Fibroblast of lung (primary cell): Measurements from ENCODE around the gene YPEL4. TPM values are rescaled to one million over a fixed set of nuclear protein-coding genes. Genes with fewer than 3 reads are reported as not detected.

Source experiments
- DNase-seq, 2 donors: peaks; one replicate each; pipeline versions ENCODE4 v3.0.0 to v3.0.0-alpha.2; 2010; ENCODE audit warnings: low read depth in 2 of 2
- H2AFZ ChIP-seq: 2 replicates; pipeline ENCODE4 v1.5.1; 2012; ENCODE audit warnings: low read length, control low read depth, inconsistent platforms
- H3K27ac ChIP-seq: 2 replicates; pipeline ENCODE4 v1.5.1; 2011; ENCODE audit warnings: low read length, control low read depth; ENCODE audit not compliant: insufficient read depth
- H3K27me3 ChIP-seq: 2 replicates; pipeline ENCODE4 v1.5.1; 2011; ENCODE audit warnings: mild to moderate bottlenecking, low read length; ENCODE audit not compliant: control insufficient read depth, insufficient read depth
- H3K36me3 ChIP-seq: 2 replicates; pipeline ENCODE4 v1.5.1; 2011; ENCODE audit warnings: low read length; ENCODE audit not compliant: control insufficient read depth, insufficient read depth
- H3K4me1 ChIP-seq: 2 replicates; pipeline ENCODE4 v1.5.1; 2011; ENCODE audit warnings: low read length; ENCODE audit not compliant: control insufficient read depth, insufficient read depth; ENCODE audit errors: extremely low read depth
- H3K4me2 ChIP-seq: 2 replicates; pipeline ENCODE4 v1.5.1; 2011; ENCODE audit warnings: low read length, control low read depth; ENCODE audit not compliant: insufficient read depth; ENCODE audit errors: extremely low read depth
- H3K4me3 ChIP-seq, 4 experiments: fragments of 200-600 bp in 1 of 4; sonication (generic) in 1 of 4; replicated peaks in 1 of 4; 2 replicates each; pipeline ENCODE4 v1.5.1; 2011 to 2016; ENCODE audit warnings: low read length in 4 of 4, low read depth in 3 of 4, mild to moderate bottlenecking in 3 of 4, control low read depth in 2 of 4, inconsistent platforms in 1 of 4, mixed read lengths in 1 of 4; ENCODE audit not compliant: insufficient read depth in 1 of 4; ENCODE audit errors: control extremely low read depth in 1 of 4
- H3K79me2 ChIP-seq: 2 replicates; pipeline ENCODE4 v1.5.1; 2012; ENCODE audit warnings: mild to moderate bottlenecking, low read length, inconsistent platforms; ENCODE audit not compliant: control insufficient read depth, insufficient read depth
- H3K9ac ChIP-seq: 2 replicates; pipeline ENCODE4 v1.5.1; 2011; ENCODE audit warnings: mild to moderate bottlenecking, low read length, control low read depth; ENCODE audit not compliant: insufficient read depth
- H3K9me3 ChIP-seq: 2 replicates; pipeline ENCODE4 v1.5.1; 2012; ENCODE audit warnings: low read depth, low read length; ENCODE audit not compliant: control insufficient read depth, insufficient read depth
- H4K20me1 ChIP-seq: 2 replicates; pipeline ENCODE4 v1.5.1; 2011; ENCODE audit warnings: low read length; ENCODE audit not compliant: control insufficient read depth, insufficient read depth; ENCODE audit errors: extremely low read depth
- EZH2 ChIP-seq: IDR thresholded peaks from 2 replicates; pipeline ENCODE4 v1.5.1; 2012; ENCODE audit warnings: low read length, control low read depth, mild to moderate bottlenecking; ENCODE audit errors: missing control alignments
- polyA plus RNA-seq, 2 donors: library from polyadenylated mRNA; depleted of rRNA in 1 of 2; stranded (reverse) in 1 of 2; unstranded in 1 of 2; fragments of >200 nt; gene quantifications; 2 replicates each; pipeline ENCODE4 v1.2.1, GENCODE V29; 2011 to 2012; ENCODE audit warnings: missing spikeins in 1 of 2
- total RNA-seq: library from RNA; depleted of rRNA; stranded (reverse); fragments of >200 nt; gene quantifications from 2 replicates; pipeline ENCODE4 v1.2.1, GENCODE V29; 2014
- TF ChIP-seq, protein P1 (sequence below), 2 donors: IDR thresholded peaks in 1 of 2; conservative IDR thresholded peaks in 1 of 2; 1 replicate in 1 of 2; 2 replicates in 1 of 2; pipeline ENCODE4 v1.5.1; 2011 to 2012; ENCODE audit warnings: low read length in 2 of 2, control low read depth in 1 of 2, inconsistent platforms in 1 of 2, low read depth in 1 of 2, mild to moderate bottlenecking in 1 of 2

Gene YPEL4
- total and polyA plus RNA-seq, 2 donors (not counting 1 experiment from before 2014, with no cell fraction given), result 0.59 to 2.3 TPM

DNA sequence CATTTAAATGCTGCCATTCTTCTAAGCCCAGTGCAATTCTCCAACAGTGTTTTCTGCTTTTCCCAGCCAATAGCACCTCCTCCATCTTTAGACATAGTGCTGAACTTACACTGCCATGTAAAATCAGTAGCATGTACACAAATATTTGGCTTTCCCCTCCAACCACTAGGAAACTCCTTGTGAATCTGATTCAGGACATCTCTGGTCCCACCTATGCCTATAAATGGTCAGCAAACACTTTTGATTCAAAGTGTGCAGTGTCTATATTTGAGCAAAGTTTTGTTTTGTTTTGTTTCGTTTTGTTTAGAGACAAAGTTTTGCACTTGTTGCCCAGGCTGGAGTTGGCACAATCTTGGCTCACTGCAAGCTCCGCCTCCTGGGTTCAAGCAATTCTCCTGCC lies 24.8 kb downstream of the YPEL4 start:
- TF ChIP-seq, protein P1, sequence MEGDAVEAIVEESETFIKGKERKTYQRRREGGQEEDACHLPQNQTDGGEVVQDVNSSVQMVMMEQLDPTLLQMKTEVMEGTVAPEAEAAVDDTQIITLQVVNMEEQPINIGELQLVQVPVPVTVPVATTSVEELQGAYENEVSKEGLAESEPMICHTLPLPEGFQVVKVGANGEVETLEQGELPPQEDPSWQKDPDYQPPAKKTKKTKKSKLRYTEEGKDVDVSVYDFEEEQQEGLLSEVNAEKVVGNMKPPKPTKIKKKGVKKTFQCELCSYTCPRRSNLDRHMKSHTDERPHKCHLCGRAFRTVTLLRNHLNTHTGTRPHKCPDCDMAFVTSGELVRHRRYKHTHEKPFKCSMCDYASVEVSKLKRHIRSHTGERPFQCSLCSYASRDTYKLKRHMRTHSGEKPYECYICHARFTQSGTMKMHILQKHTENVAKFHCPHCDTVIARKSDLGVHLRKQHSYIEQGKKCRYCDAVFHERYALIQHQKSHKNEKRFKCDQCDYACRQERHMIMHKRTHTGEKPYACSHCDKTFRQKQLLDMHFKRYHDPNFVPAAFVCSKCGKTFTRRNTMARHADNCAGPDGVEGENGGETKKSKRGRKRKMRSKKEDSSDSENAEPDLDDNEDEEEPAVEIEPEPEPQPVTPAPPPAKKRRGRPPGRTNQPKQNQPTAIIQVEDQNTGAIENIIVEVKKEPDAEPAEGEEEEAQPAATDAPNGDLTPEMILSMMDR (conservative IDR thresholded peaks at IDR 0.05 in 1 of 2, IDR thresholded peaks at IDR 0.05 in 1 of 2; ENCODE audit: low read depth in 1 of 2, low read length in 2 of 2), result no peak
- no peak for TF ChIP-seq EZH2
- Histone ChIP-seq H3K9ac (no peak overlapping the region), H3K27ac (no peak overlapping the region), H2AFZ (no peak overlapping the region), H3K79me2 (no peaks in the 10 kb centered on the region), H3K27me3 (peaks cover 2% of the 10 kb centered on the region), H4K20me1 (no peaks in the 10 kb centered on the region), H3K9me3 (no peaks in the 10 kb centered on the region), H3K4me3 (no peak overlapping the region), H3K36me3 (no peaks in the 10 kb centered on the region), H3K4me1 (no peaks in the 10 kb centered on the region), H3K4me2 (no peak overlapping the region)
- no peak for DNase-seq

DNA sequence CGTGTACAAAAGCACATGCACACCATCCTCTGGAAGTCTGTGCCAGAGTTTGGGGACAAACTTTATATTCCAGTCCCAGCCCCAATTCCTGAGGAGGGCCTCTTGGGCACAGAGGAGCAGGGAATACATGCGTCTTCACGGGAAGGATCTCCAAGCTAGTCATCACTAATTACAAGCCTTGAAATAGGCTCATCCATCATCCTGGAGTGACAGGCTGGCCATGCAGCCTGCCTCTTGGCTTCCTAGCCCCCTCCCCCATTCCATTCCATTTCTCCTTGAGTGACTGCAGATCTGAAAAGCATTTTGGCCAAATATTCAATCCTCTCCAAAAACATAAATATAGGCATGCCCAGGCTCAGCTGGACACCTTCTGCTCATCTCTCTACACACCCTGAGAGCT lies 27.4 kb downstream of the YPEL4 start:
- H3K27ac ChIP-seq, result no peak overlapping the region
- H3K4me1 ChIP-seq, result no peaks in the 10 kb centered on the region
- H3K4me3 ChIP-seq, result no peak overlapping the region
- H3K36me3 ChIP-seq, result no peaks in the 10 kb centered on the region
- no peak for TF ChIP-seq EZH2
- TF ChIP-seq, protein P1 (conservative IDR thresholded peaks at IDR 0.05 in 1 of 2, IDR thresholded peaks at IDR 0.05 in 1 of 2; ENCODE audit: low read depth in 1 of 2, low read length in 2 of 2), result no peak
- no peak for DNase-seq
- no peaks in the 10 kb centered on the region for H3K9me3 ChIP-seq
- H3K4me2 ChIP-seq, result no peak overlapping the region
- no peak overlapping the region for H2AFZ ChIP-seq
- no peak overlapping the region for H3K9ac ChIP-seq
- H3K79me2 ChIP-seq, result no peaks in the 10 kb centered on the region
- no peaks in the 10 kb centered on the region for H3K27me3 ChIP-seq
- H4K20me1 ChIP-seq, result no peaks in the 10 kb centered on the region

DNA sequence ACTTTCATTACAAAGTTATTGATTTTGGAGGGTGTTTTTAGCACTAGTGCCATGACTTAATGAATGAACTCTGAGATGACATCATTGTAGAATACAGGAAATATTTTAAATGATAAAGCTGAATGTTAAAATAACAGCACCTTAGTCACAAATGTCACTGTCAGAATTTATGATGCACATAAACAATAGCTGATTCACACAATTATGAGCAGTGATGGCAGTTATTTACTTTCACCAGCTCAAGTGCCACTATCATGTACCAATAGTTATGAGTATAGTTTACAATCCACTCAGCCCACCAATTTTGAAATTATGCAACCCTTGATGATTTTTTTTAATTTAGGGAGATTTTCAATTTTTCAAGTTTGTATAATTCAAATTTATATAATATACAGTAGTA lies 29.2 kb downstream of the YPEL4 start:
- H3K27me3 ChIP-seq, result peaks cover 4% of the 10 kb centered on the region
- no peak overlapping the region for H2AFZ ChIP-seq
- no peak overlapping the region for H3K27ac ChIP-seq
- no peak overlapping the region for H3K9ac ChIP-seq
- TF ChIP-seq, protein P1 (conservative IDR thresholded peaks at IDR 0.05 in 1 of 2, IDR thresholded peaks at IDR 0.05 in 1 of 2; ENCODE audit: low read depth in 1 of 2, low read length in 2 of 2), result no peak
- TF ChIP-seq EZH2, result no peak
- H3K79me2 ChIP-seq, result no peaks in the 10 kb centered on the region
- no peaks in the 10 kb centered on the region for H3K4me1 ChIP-seq
- no peaks in the 10 kb centered on the region for H3K9me3 ChIP-seq
- no peaks in the 10 kb centered on the region for H4K20me1 ChIP-seq
- no peak overlapping the region for H3K4me3 ChIP-seq
- no peak overlapping the region for H3K4me2 ChIP-seq
- no peaks in the 10 kb centered on the region for H3K36me3 ChIP-seq
- DNase-seq, result no peak
